HG03342 (cell line): ENCODE measurements around the gene NEK6.
A peak's percentile ranks its signal among the peaks of the same experiment; 100 is the strongest.

Source experiments
- ATAC-seq: cut with Tn5 transposase; IDR thresholded peaks from one replicate; pipeline ENCODE4 v1.9.1; 2021; ENCODE audit warnings: mild to moderate bottlenecking, moderate library complexity; ENCODE audit not compliant: unreplicated experiment

Gene NEK6

DNA sequence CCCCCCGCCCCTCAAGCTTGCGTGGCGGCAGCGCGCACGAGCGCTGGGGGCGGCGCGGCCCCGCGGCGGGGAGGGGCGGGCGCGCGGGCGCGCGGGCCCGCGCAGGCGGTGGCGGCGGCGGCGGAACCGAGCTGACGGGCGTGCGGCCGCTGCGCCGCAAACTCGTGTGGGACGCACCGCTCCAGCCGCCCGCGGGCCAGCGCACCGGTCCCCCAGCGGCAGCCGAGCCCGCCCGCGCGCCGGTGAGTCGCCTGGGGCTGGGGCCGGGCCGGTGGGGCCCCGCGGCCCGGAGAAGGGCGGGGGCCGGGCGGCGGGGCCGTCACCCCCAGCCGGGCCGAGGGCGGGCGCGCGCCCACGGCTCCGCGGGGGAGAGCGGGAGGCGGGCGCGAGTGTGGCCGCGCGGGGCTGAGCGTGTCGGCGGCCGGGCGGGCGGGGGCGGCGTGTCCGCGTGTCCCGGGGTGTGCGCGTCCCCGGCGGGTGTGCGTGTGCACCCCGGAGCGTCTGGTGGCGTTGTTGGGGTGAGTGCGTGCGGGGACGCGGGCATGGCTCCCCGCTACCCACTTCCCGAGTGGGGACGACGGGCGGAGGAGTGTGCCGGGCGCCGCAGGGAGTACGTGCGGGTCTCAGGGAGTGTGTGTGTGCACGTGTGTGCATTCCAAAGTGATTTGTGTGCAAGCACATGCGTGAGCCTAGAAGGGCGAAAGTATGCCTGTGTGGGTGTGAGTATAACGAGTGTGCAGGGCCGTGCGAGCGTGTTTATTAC lies at the start of gene NEK6:
NEK6 (plus strand) TSS at position 106 of the 763 bp plus-strand sequence. CDS start 44,016 bp downstream, outside the sequence.
- ATAC-seq, result no peak

DNA sequence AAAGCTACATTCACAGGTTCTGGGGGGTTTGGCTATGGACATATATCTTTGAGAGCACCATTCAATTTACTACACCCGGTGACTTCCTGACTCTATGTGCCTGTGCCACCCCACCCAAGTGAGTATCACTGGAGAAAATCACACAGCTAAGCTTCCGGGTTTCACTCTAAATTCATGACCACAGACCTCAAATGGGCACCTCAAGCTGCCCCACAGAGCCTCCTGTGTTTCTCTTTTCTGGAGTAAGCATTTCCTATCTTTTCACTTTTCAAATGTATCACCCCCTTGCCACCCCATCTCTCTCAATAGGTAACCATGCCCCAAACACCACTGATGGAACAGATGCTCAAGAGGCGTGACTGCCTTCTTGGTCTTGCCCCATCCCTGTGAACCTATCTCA lies 49.2 kb upstream of the NEK6 start:
- ATAC-seq, result no peak

DNA sequence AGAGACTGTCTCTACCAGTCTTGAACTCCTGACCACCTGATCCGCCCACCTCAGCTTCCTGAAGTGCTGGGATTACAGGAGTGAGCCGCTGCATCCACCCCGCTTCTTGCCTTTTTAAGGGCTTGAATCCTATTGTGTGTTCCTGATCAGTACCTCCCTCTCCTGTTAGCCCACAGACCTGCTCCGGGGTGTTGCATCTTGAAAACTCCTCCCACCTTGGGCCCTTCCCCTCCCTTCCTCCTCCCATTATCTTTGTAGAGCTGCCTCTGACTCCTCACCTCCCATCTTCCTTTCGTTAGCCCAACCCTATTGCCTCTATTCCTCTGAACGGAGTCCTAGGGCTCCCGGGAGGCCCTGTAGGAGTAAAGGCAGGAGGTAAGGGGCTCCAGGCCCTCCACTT lies 48.5 kb upstream of the NEK6 start:
- no peak for ATAC-seq

DNA sequence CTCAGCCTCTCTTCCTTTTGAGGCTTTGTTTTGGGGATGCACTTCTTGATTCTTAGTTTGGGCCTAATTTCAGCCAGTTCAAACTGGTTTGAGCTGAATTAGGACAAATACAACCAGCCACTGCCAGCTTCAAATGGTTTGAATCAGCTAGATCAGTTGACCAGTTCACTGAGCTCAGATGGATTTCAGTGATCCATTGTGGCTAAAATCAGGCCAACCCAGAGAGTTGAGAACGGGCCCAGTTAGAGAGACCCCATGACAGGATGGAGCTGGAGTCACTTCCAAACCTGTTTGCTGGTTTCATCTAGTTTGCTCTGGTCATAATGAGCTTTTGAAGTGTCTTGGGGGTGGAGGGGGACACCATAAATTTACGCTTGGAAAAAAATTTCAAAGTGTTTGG lies 48.0 kb upstream of the NEK6 start:
- ATAC-seq, result no peak

DNA sequence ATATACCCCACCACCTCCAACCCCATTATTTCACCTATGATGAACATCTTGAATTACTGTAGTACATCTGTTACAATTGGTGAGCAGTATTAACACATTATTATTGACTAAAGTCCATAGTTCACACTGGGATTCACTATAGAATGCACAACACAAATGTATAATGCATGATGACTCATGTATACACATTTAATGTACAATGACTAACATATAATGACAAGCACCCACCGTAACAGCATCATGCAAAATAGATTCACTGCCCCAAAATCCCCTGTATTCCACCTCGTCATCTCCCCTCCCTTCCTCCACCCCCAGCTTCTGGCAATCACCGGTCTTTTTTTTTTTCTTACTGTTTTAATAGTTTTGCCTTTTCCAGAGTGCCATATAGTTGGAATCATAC lies 47.1 kb upstream of the NEK6 start:
- peak; percentile 64 for ATAC-seq

DNA sequence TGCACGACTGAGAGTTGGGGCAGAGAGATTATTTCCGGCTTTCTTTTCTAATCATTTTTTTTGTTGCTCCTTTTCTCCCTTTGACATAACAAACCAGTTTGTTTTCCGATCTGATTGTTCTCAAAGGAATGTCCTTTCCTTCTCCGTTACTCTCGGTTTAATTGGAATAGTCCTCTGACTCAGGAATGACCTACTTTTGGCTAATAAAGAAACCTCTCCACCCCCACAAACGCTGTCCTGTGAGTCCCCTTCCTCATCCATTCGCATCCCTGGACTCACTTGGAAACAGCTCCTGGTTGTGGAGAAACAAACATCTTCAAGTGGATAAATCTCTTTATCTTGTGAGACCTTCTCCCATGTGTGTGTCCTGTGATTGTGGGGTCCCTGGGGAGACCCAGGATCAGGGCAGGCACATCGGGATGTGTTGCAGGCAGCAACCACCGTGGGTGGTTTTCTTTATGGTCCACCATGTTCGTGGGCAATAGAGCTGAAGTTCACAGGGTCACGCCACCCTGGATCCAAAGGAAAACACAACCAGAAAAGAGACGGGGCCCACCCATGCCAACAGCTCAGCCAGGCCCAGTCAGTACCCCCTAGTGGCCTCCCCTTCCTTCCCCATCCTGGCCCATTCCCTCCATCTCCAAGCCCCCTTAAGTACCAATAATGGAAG lies 45.2 kb upstream of the NEK6 start:
- ATAC-seq, result no peak

DNA sequence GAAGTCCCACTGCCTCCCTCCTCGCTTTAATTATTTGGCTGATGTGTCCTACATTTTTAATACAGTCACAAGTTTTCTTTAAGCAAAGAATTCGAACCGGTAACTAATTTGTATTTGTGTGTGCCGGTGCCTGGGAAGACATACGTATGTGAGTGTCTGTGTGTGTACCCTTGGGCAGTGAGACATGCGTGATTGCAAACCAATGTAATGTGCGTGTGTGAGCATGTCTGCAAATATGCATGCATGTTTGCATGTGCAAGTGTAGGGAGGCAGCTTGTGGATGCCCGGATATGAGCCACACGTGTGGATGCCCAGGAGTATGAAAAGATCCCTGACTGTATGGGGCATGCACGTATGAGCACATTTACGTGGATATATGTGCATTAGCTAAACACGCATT lies 44.4 kb upstream of the NEK6 start:
- no peak for ATAC-seq

DNA sequence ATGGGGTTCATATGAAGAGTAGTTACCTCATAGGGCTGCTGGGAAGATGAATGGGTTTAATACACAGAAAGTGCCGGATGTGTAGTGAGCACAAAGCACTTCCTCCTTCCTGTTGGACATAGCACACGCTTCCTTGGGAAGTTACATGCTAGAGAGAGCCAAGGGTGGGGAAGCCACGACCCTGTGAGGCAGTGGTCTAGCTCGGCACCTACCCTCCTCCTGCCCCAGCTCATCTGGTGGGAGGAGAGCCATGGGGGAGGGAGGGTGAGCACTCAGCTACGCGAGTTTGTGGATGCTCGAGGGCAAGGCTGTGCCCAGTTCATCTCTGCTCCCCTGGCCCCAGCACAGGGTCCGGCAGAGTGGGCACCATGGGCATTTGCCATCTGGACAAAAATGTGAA lies 43.6 kb upstream of the NEK6 start:
- ATAC-seq, result no peak

DNA sequence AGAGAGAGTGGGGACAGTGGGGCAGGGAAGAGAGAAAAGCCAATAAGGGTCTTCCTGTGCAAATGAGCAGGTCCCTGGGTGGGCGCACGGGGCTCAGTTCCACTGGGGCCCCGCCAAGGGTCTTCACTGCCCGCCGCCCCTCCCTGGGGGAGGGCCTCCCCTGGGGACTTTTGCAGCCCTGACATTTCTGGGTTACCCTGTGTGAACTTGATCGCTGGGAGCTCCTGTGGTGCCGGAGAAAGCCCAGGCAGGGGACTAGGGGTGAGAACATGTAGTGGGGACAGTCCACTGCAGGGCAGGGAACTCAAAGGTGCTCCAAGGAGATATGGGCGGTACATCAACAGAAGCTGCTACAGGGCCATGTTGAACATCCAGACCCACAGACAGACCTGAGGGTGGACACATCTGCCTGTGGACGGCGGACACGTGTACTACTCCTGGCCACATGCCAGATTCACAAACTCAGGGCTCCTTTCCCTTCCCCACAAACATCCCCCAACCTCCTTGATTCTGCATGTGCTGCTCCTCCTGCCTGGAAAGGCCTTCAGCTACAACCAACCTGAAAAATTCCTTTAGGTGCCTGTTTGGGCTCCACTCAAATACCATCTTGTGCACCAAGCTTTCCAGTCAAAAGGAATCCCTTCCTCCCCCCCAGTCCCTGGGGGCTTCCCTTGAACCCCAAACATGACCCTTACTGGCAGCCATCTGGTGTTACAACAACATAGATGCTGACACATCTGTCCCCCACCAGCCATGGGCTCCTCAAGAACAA lies 43.0 kb upstream of the NEK6 start:
- ATAC-seq, result no peak

DNA sequence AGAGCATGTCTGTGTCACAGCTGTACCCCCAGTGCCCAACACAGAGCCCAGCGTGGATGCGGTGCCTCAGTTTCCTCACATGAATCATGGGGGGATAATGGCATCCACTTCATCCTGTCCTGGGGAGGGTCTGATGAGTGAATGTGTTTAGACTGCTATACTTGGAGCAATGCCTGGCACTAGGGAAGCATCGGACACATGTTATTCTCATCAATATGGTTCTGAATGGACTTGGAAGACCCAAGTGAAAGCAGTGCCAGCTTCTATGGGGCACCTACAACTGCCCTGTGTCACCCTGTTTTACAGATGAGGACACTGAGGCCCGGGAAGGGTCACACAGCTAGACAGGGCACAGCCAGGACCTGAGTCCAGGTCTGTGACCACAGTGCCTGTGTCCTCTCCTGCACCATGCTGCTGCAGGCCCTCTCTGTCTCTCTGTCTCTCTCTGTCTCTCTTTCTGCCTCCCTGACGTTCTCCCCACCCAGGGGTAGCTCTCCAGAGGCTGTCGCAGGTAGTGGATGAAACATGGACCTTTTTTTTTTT lies 42.3 kb upstream of the NEK6 start:
- ATAC-seq, result no peak

DNA sequence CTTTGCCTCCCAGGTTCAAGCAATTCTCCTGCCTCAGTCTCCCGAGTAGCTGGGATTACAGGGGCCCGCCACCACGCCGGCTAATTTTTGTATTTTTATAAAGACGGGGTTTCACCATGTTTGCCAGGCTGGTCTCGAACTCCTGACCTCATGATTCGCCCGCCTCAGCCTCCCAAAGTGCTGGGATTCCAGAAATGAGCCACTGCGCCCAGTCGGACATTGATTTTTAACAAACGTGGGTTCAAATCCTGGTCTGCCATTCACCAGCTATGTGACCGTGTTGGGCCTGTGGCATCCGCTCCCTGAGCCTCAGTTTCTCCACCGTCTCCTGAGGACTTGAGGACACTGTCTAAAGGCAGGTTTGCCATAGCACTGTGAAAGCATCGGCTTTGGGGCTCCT lies 41.8 kb upstream of the NEK6 start:
- no peak for ATAC-seq

DNA sequence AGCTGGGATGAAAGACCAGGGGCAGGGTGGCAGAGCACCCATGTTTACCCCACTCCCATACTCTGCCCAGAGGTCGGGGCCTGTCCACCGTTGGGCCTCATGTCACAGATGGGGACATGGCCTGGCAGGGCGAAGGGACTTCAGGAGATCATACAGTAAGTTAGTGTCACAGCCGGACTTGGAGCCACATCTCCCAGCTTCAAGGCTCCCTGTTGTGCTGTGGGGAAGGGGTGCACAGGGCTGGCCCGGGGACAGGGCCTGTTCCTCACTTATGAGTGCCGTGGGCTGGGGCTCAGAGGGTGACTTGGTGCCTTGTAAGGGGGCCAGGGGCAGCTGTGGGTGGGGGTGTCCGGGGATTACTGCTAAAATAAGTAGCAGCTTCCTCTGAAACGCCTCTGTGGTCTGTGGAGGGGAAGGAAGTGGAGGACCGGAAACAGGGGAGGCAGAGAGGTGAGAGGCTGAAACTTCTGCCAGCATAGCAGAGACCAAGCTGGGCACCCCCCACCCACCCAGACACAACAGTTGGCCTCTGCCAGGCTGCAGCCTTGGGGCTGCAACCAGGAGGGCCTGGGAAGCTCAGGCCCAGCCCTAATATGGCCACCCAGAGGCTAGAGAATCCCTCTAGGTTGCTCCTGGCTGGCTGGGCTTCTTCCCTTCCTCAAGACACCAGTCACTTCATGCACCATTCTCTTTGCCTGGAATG lies 41.1 kb upstream of the NEK6 start:
- no peak for ATAC-seq

DNA sequence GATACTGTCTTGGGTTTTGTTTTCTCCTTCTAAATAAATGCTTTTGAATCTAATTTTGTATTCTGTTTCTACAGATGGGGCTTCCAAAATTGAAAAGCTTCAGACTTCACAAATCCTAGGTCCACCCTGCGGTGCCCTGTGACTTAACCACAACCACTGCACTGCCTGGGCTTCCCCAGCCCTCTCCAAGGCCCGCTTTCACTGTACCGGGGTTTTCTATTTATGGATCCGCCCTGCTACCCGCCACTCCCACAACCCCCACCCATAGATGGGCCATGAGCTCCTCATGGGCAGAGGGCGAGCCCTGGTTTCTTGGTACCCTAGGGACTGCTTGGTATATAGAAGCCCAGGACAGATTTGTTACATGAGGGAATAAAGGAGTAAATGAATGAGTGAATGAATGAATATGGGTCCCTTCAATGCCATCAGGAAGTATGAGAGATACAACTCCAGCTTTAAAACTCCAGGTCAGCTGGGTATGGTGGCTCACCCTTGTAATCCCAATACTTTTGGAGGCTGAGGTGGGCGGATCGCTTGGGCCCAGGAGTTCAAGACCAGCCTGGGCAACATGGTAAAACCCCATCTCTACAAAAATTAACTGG lies 39.8 kb upstream of the NEK6 start:
- no peak for ATAC-seq

DNA sequence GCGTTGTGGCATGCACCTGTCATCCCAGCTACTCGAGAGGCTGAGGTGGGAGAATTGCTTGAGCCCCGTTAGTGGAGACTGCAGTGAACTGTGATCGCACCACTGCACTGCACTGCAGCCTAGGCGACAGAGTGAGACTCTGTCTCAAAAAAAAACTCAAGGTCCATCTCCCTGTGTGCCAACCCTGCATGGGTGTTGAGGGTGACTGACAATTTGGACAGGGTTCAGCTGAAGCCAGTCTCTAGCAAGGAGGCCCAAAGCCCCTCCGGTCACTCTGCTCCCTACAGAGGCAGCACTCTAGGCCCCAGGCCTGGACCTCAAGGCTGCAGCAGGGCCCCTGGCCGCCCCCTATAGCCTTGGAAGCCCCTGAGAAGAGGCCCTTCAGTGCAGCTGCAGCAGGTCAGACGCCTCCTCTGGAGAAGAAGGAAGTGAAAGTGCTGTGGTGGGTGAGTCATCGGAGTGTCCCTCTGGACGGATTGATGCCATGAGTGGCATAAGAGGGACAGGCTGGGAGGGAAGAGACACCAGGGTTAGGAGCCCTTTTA lies 39.2 kb upstream of the NEK6 start:
- peak; percentile 59 for ATAC-seq

DNA sequence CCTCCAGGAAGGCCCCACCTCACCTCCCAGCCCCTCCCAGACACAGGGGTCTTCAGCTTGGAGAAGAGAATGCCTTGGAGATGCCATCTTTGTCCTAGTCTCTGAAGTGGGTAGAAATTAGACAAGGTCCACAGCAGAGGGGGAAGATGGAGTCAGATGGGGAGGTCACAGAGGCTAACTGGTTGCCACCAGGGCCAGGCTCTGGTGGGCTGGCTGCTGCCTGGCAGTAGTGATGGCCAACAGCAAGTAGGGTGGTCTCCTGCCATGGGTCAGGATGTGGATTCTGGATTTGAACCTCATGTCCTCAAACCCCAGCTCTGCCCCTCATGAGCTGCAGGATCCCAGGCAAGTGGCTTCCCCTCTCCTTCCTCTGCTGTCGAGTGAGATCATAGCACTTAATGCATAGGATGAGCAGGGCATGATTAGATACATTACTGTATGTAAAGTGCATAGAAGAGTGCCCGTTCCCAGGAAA lies 38.7 kb upstream of the NEK6 start:
- ATAC-seq, result peak; percentile 8

DNA sequence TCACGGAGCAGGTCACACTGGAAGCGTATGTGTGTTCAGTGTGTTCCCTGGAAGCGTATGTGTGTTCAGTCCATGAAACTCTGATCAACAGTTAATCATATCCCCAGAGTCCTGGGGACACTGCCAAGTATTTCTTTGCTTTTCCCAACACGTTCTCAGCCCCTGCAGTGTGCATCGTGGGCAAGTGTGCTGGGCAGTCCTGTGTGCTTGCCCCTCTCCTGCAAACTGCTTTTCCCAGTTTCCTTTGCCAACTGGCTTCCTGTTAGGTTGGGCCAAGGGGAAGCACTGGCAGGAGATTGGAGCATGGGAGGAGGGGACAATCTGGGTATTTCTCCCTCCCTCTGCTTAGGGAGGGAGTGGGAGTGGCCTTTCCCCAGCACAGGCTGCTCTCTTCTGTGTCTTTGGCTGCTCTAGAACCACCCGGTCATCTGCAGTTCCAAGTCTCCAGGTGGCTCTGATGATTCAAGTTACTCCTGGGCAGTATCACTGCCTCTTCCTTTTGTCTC lies 36.8 kb upstream of the NEK6 start:
- ATAC-seq, result no peak

DNA sequence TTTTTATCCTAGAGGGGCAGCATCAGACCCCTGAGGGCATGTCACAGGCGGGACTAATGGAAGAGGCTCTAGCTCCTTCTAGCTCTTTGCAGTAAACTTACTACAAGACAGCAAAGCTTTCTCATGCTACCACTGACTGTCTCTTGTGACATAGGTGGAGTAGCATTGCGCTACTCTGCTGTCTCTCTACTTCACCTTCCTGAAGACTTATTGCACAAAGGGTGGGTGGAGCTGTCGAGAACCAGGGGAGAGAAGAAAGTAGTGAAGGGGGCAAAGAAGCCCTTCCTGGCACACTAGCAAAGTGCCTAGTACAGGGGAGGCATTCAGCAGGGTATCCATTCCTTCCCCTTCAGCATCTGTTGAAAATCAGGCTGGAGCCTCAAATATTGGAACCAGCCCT lies 36.1 kb upstream of the NEK6 start:
- ATAC-seq, result no peak

DNA sequence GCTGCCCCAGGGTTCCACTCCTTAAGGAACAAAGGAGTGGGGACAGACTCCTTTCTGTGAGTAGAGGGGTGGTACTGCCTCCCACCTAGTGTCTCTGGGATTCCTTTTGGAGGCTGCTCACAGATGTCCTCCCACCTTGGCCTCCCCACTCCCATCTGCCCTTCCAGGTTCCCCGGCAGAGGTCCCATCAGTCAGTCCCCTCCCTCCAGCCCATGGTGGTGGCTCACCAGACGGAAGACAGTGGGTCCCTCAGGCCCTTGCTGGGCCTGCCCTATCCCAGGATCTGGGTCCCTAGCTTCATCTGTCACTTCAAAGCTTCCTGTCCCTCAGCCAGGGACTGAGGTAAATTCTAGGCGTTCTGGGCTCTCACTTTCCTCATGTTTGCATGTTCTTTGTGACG lies 35.6 kb upstream of the NEK6 start:
- no peak for ATAC-seq

DNA sequence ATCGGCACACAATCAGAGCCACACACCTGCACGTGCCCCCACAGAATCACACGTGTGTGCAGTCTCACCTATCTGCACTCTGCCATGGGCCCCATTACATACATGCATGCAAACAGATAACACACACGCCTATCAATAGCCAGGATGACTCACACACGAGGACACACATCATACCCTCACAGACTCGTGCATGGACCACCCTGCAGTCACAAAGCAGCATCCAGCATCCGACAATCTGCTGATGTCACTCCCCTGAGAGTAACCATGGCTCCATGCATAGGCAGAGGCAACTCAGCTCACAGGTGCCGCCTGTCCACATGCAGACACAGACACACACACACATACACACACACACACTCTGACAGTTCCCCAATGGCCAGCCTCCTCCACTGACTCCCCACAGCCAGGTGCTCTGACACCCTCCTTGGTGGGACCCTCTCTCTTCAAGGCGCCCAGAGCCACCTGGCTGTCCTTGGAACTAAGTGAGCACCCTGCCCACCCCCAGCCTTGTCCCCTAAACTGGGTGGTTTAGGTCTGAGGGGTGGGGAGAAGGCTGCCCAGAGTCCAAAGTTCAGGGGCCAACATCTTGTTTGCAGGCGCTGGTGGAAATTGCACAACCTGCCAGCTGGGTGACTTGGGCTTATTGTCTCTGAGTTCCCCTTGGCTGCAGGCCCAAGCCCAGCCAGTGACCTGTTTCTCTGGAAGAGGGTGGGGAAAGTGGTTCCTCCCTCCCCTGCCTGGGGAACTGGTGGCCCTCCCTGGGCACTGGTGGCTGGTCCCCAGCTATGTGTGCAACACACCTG lies 34.6 kb upstream of the NEK6 start:
- no peak for ATAC-seq
